Measurements from ENCODE around the gene S100PBP. TPM values are rescaled to one million over a fixed set of nuclear protein-coding genes. Genes with fewer than 3 reads are reported as not detected.
"Not testable (repeated sequence)": the region's sequence is repeated elsewhere in the genome, so short reads cannot be mapped to it uniquely, and the experiment has no call there.

Gene S100PBP
- total RNA-seq, 1 donor from 2014 or later = 53.8 TPM

GRCh38 chr1:32901823-32902534 is 84.5 kb downstream of the S100PBP start:
- TF ChIP-seq CTCF (conservative IDR thresholded peaks at IDR 0.05) = no peak
- Mint-ChIP-seq H3K4me3 (peak overlapping the region; percentile 88), H3K27me3 (peaks cover 55% of the 10 kb centered on the region), H3K36me3 (no peaks in the 10 kb centered on the region), H3K4me1 (ENCODE audit: unreplicated experiment) (peaks cover 5% of the 10 kb centered on the region), H3K27ac (peak overlapping the region; percentile 70), H3K9me3 (no peaks in the 10 kb centered on the region)
- DNase-seq (ENCODE audit: extremely low spot score, unreplicated experiment) = no peak

GRCh38 chr1:32902535-32902920 is 85.1 kb downstream of the S100PBP start:
- Mint-ChIP-seq H3K4me3 (peak overlapping the region; percentile 81), H3K9me3 (no peaks in the 10 kb centered on the region), H3K27me3 (peaks cover 51% of the 10 kb centered on the region), H3K4me1 (ENCODE audit: unreplicated experiment) (peaks cover under 1% of the 10 kb centered on the region), H3K36me3 (no peaks in the 10 kb centered on the region), H3K27ac (peak overlapping the region; percentile 70)
- no peak for DNase-seq (ENCODE audit: extremely low spot score, unreplicated experiment)
- TF ChIP-seq CTCF (conservative IDR thresholded peaks at IDR 0.05) = no peak

GRCh38 chr1:32903991-32904785 is 86.7 kb downstream of the S100PBP start:
- no peaks in the 10 kb centered on the region for H3K4me1 Mint-ChIP-seq (ENCODE audit: unreplicated experiment)
- DNase-seq (ENCODE audit: extremely low spot score, unreplicated experiment) = no peak
- peaks cover 41% of the 10 kb centered on the region for H3K27me3 Mint-ChIP-seq
- no peak for TF ChIP-seq CTCF (conservative IDR thresholded peaks at IDR 0.05)
- H3K36me3 Mint-ChIP-seq = no peaks in the 10 kb centered on the region
- H3K27ac Mint-ChIP-seq = no peak overlapping the region
- no peaks in the 10 kb centered on the region for H3K9me3 Mint-ChIP-seq
- H3K4me3 Mint-ChIP-seq = no peak overlapping the region

GRCh38 chr1:32904797-32905196 is 87.3 kb downstream of the S100PBP start:
- Mint-ChIP-seq H3K4me1 (ENCODE audit: unreplicated experiment) (no peaks in the 10 kb centered on the region), H3K9me3 (no peaks in the 10 kb centered on the region), H3K4me3 (no peak overlapping the region), H3K27me3 (peaks cover 36% of the 10 kb centered on the region), H3K27ac (no peak overlapping the region), H3K36me3 (no peaks in the 10 kb centered on the region)
- TF ChIP-seq CTCF (conservative IDR thresholded peaks at IDR 0.05) = no peak
- DNase-seq (ENCODE audit: extremely low spot score, unreplicated experiment) = no peak

- not testable (repeated sequence) for H3K4me3 Mint-ChIP-seq; DNase-seq (ENCODE audit: extremely low spot score, unreplicated experiment); H3K27ac Mint-ChIP-seq; H3K36me3 Mint-ChIP-seq; H3K4me1 Mint-ChIP-seq (ENCODE audit: unreplicated experiment); H3K9me3 Mint-ChIP-seq
- peaks cover 28% of the 10 kb centered on the region for H3K27me3 Mint-ChIP-seq
Observed at GRCh38 chr1:32905588-32905987, 88.1 kb downstream of the S100PBP start.

GRCh38 chr1:32906654-32907053 is 89.2 kb downstream of the S100PBP start:
- TF ChIP-seq CTCF (conservative IDR thresholded peaks at IDR 0.05) = no peak
- H3K4me1 Mint-ChIP-seq (ENCODE audit: unreplicated experiment) = no peaks in the 10 kb centered on the region

More at GRCh38 chr1:32906654-32907053, 89.2 kb downstream of the S100PBP start:
- no peak overlapping the region for H3K4me3 Mint-ChIP-seq
- no peak for DNase-seq (ENCODE audit: extremely low spot score, unreplicated experiment)
- H3K27ac Mint-ChIP-seq = no peak overlapping the region
- H3K36me3 Mint-ChIP-seq = no peaks in the 10 kb centered on the region
- H3K9me3 Mint-ChIP-seq = no peaks in the 10 kb centered on the region
- H3K27me3 Mint-ChIP-seq = peaks cover 23% of the 10 kb centered on the region

Measured in type B pancreatic cell (in vitro differentiated cells).